Transverse colon (tissue), 3 donors: ENCODE results near the gene OR5AN1.

Source experiments
- EP300 ChIP-seq: sonication (generic); formaldehyde crosslinking; IDR thresholded peaks from one replicate; pipeline ENCODE4 v1.6.1; 2017; ENCODE audit warnings: antibody characterized with exemption, low read depth
- POLR2A ChIP-seq: fragments of 450-650 bp; IDR thresholded peaks from one replicate; pipeline ENCODE4 v1.6.1; 2016; ENCODE audit warnings: antibody characterized with exemption, mild to moderate bottlenecking, moderate library complexity
- TF ChIP-seq, protein P1 (sequence below), 5 experiments: fragments of 200-600 bp in 3 of 5; fragments of 450-650 bp in 2 of 5; sonication (generic) in 3 of 5; IDR thresholded peaks; 1 replicate in 2 of 5; 2 replicates in 3 of 5; pipeline ENCODE4 v1.5.1; 2016 to 2017; ENCODE audit warnings: antibody characterized with exemption in 5 of 5, inconsistent platforms in 3 of 5, mild to moderate bottlenecking in 2 of 5, moderate library complexity in 1 of 5

DNA sequence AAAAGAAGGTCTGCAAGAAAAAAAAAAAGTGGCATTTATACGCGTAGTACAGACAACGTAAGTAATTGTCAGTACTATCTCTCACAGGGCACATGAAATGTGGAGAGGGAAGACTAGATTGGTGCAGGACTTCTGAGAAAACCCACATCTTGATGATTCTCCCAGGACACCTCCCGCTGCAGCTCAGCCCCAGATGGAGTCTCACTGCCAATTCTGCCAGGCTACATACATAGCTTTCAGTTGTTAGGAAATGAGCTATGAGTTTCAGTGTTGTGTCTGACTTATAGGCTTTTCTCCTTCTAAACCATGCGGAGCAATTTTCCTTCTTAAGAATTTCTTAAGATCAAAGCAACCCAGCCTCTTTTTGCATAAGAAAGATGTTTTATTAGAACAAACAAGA is 57.9 kb downstream of the OR5AN1 start:
- TF ChIP-seq, protein P1, sequence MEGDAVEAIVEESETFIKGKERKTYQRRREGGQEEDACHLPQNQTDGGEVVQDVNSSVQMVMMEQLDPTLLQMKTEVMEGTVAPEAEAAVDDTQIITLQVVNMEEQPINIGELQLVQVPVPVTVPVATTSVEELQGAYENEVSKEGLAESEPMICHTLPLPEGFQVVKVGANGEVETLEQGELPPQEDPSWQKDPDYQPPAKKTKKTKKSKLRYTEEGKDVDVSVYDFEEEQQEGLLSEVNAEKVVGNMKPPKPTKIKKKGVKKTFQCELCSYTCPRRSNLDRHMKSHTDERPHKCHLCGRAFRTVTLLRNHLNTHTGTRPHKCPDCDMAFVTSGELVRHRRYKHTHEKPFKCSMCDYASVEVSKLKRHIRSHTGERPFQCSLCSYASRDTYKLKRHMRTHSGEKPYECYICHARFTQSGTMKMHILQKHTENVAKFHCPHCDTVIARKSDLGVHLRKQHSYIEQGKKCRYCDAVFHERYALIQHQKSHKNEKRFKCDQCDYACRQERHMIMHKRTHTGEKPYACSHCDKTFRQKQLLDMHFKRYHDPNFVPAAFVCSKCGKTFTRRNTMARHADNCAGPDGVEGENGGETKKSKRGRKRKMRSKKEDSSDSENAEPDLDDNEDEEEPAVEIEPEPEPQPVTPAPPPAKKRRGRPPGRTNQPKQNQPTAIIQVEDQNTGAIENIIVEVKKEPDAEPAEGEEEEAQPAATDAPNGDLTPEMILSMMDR (IDR thresholded peaks at IDR 0.05): no peak
- TF ChIP-seq POLR2A (no peak), EP300 (no peak)
